B cell (primary cell): Measurements from ENCODE around the gene TAF8. TPM values are rescaled to one million over a fixed set of nuclear protein-coding genes. Genes with fewer than 3 reads are reported as not detected.

ENCODE experiments used
- ATAC-seq: fragments of 200-7000 bp; cut with Tn5 transposase; one replicate; pipeline ENCODE4 v1.10.0; 2021; ENCODE audit warnings: low read depth, mild to moderate bottlenecking, moderate number of reproducible peaks, moderate library complexity
- CTCF ChIA-PET: fragments of 350-600 bp; sonication (Branson Sonifier 250); formaldehyde crosslinking; loops from one replicate; lab custom pipeline; 2021; ENCODE audit warnings: antibody characterized with exemption, inconsistent platforms; lab: Charles Lee
- POLR2A ChIA-PET: fragments of 350-600 bp; sonication (Branson Sonifier 250); formaldehyde crosslinking; loops from one replicate; lab custom pipeline; 2021; ENCODE audit warnings: antibody characterized with exemption; lab: Charles Lee
- DNase-seq: peaks from one replicate; pipeline ENCODE4 v3.0.0; 2013
- H2AFZ ChIP-seq: 2 replicates; pipeline ENCODE4 v1.6.1; 2012; ENCODE audit warnings: mild to moderate bottlenecking, low read depth, low read length; ENCODE audit not compliant: insufficient read depth, poor library complexity, severe bottlenecking
- H3K27ac ChIP-seq, 2 donors: 1 replicate in 1 of 2; 2 replicates in 1 of 2; pipeline ENCODE4 v1.5.1; 2012 to 2013; ENCODE audit warnings: low read length in 2 of 2, mild to moderate bottlenecking in 2 of 2, moderate library complexity in 1 of 2
- H3K27me3 ChIP-seq, 4 experiments: fragments of 200-600 bp in 1 of 4; sonication (generic) in 1 of 4; replicated peaks in 1 of 4; 1 replicate in 2 of 4; 2 replicates in 2 of 4; pipeline versions ENCODE4 v1.6.1 to v1.7.0; 2013 to 2016; ENCODE audit warnings: low read length in 3 of 4, mild to moderate bottlenecking in 2 of 4, mixed read lengths in 1 of 4, moderate library complexity in 1 of 4; ENCODE audit not compliant: insufficient read depth in 4 of 4, control insufficient read depth in 3 of 4; ENCODE audit errors: control extremely low read depth in 1 of 4
- H3K36me3 ChIP-seq, 2 experiments: replicated peaks in 1 of 2; 1 replicate in 1 of 2; 2 replicates in 1 of 2; pipeline versions ENCODE4 v1.6.1 to v1.7.1; 2013; ENCODE audit warnings: low read length in 1 of 2; ENCODE audit not compliant: insufficient read depth in 2 of 2, control insufficient read depth in 1 of 2; ENCODE audit errors: control extremely low read depth in 1 of 2, extremely low read depth in 1 of 2
- H3K4me1 ChIP-seq, 2 donors: fragments of 200-600 bp in 1 of 2; sonication (generic) in 1 of 2; 1 replicate in 1 of 2; 2 replicates in 1 of 2; pipeline versions ENCODE4 v1.5.1 to v1.6.1; 2013 to 2017; ENCODE audit warnings: low read length in 2 of 2; ENCODE audit not compliant: control insufficient read depth in 2 of 2, insufficient read depth in 2 of 2
- H3K4me2 ChIP-seq: replicated peaks from 2 replicates; pipeline ENCODE3; 2012; ENCODE audit warnings: mild to moderate bottlenecking, low read depth, low read length; ENCODE audit not compliant: poor library complexity, severe bottlenecking
- H3K4me3 ChIP-seq, 5 experiments: fragments of 200-600 bp in 1 of 5; sonication (generic) in 1 of 5; 1 replicate in 3 of 5; 2 replicates in 2 of 5; pipeline versions ENCODE4 v1.5.1 to v1.7.0; 2011 to 2016; ENCODE audit warnings: low read length in 4 of 5, mild to moderate bottlenecking in 4 of 5, low read depth in 2 of 5, control low read depth in 1 of 5, moderate library complexity in 1 of 5; ENCODE audit not compliant: insufficient read depth in 1 of 5; ENCODE audit errors: control extremely low read depth in 1 of 5, extremely low read depth in 1 of 5
- H3K79me2 ChIP-seq: fragments of 200-600 bp; sonication (generic); one replicate; pipeline ENCODE4 v1.6.0; 2016; ENCODE audit warnings: low read length; ENCODE audit not compliant: control insufficient read depth, insufficient read depth
- H3K9ac ChIP-seq: fragments of 200-600 bp; sonication (generic); 2 replicates; pipeline ENCODE4 v1.6.1; 2017; ENCODE audit warnings: mild to moderate bottlenecking, low read length, moderate library complexity
- H3K9me3 ChIP-seq, 3 donors: one replicate each; pipeline versions ENCODE4 v1.6.1 to v1.7.1; 2013; ENCODE audit warnings: low read length in 2 of 3; ENCODE audit not compliant: control insufficient read depth in 2 of 3, insufficient read depth in 1 of 3; ENCODE audit errors: control extremely low read depth in 1 of 3
- H4K20me1 ChIP-seq: 2 replicates; pipeline ENCODE4 v1.6.0; 2012; ENCODE audit warnings: mild to moderate bottlenecking, low read length; ENCODE audit not compliant: insufficient read depth, control insufficient read depth, poor library complexity, severe bottlenecking
- H3K27ac Mint-ChIP-seq: one replicate; pipeline ENCODE4 v1.8.0; 2021; ENCODE audit warnings: mixed read lengths
- H3K27me3 Mint-ChIP-seq: one replicate; pipeline ENCODE4 v1.8.0; 2021; ENCODE audit warnings: mixed read lengths
- H3K4me1 Mint-ChIP-seq: one replicate; pipeline ENCODE4 v1.8.0; 2021; ENCODE audit warnings: mixed read lengths
- H3K4me3 Mint-ChIP-seq: one replicate; pipeline ENCODE4 v1.8.0; 2021; ENCODE audit warnings: mixed read lengths
- H3K9me3 Mint-ChIP-seq: one replicate; pipeline ENCODE4 v1.8.0; 2022; ENCODE audit warnings: mixed read lengths; ENCODE audit not compliant: insufficient read depth
- EZH2 ChIP-seq: IDR thresholded peaks from 2 replicates; pipeline ENCODE4 v1.6.1; 2012; ENCODE audit warnings: borderline replicate concordance, low read depth, mild to moderate bottlenecking, moderate library complexity, low read length; ENCODE audit not compliant: insufficient read depth, poor library complexity, severe bottlenecking
- WGBS: methylation state at CpG from one replicate; pipeline ENCODE4 v1.1.5; 2013; ENCODE audit warnings: missing lambda C conversion rate; ENCODE audit not compliant: insufficient coverage; 5-methylcytosine and 5-hydroxymethylcytosine counted together
- intact Hi-C: fragments of 100-400 bp; cut with micrococcal nuclease; formaldehyde crosslinking; loops from one replicate; pipeline ENCODE4 v1.10.0; 2022
- polyA plus RNA-seq: library from polyadenylated mRNA; depleted of rRNA; stranded (reverse); fragments of >200 nt; gene quantifications from 2 replicates; pipeline ENCODE4 v1.2.3, GENCODE V29; 2012
- small RNA-seq: library from RNA; depleted of rRNA; stranded (forward); fragments of <200 nt; gene quantifications from one replicate; pipeline ENCODE3, GENCODE V24; 2012; ENCODE audit warnings: low replicate concordance, low read depth; ENCODE audit not compliant: insufficient read length
- total RNA-seq, 2 donors: library from RNA; stranded (reverse); fragments of 120-200 nt in 1 of 2; gene quantifications; 1 replicate in 1 of 2; 2 replicates in 1 of 2; pipeline versions ENCODE4 v1.2.3 to v1.2.4, GENCODE V29; 2013 to 2022
- TF ChIP-seq, protein P1 (sequence below): fragments of 200-600 bp; IDR thresholded peaks from one replicate; pipeline ENCODE4 v1.8.0; 2022; ENCODE audit warnings: antibody characterized with exemption, mild to moderate bottlenecking

Gene TAF8
- total and polyA plus RNA-seq, 2 donors (not counting 1 experiment from before 2014, with no cell fraction given), result 30.6 to 67.0 TPM

DNA sequence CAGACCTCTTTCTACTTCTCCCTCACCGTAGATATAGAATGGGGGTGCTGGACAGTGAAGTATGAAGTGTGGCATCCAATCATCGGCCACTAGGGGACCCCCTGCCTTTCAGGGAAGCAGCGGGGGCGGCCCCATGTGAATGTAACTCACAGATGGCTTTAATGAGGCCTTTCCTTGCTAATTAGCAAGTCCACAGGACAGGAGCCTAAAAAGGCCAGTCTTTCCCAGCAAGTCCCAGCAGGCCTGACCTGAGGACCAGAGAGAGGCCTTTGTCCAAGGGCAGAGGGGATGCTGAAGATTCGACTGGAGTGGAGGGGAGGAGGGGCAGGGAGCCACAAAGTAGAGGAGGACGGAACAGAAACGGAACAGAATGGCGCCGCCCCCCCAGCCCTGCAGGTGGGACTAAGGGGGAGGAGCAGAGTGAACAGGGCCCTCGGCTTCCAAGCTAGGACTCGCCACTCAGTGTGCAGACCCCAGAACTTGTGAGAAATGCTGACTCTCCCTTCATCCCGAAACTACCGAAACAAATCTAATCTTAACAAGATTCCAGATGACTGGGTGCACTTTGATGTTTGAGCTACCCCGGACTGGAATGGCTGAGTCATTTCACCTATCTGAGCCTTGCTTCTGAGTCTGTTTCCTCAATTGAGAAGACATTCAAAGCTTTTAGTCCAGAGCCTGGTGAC, 86.3 kb downstream of the TAF8 start:
- Mint-ChIP-seq H3K27me3 (peaks cover 8% of the 10 kb centered on the region), H3K4me3 (peak overlapping the region; percentile 86), H3K4me1 (peaks cover 25% of the 10 kb centered on the region), H3K27ac (peak overlapping the region; percentile 81), H3K9me3 (no peaks in the 10 kb centered on the region)
- ChIA-PET POLR2A (no interaction called here), CTCF (no interaction called here)
- ATAC-seq (peak; percentile 74), DNase-seq (peak; percentile 74)
- peak overlapping the region; percentile 56 for H3K4me2 ChIP-seq
- H3K36me3 ChIP-seq, result no peaks in the 10 kb centered on the region
- peak overlapping the region; percentile 77 for H2AFZ ChIP-seq
- H3K27me3 ChIP-seq, result peaks cover 0 to 7% (median 3%) of the 10 kb centered on the region in 4 experiments
- WGBS, result 13% methylated on average over 10 of the region's 14 CpGs
- intact Hi-C loops, result no loop called here
- no peaks in the 10 kb centered on the region for H3K79me2 ChIP-seq
- H3K9me3 ChIP-seq, result no peaks in the 10 kb centered on the region
- no peaks in the 10 kb centered on the region for H4K20me1 ChIP-seq
- peak overlapping the region; percentile 19 for H3K9ac ChIP-seq
- H3K4me1 ChIP-seq, result peaks cover 17 to 24% of the 10 kb centered on the region in 2 donors
- H3K27ac ChIP-seq, result peak overlapping the region in 1 of 2 donors; percentile 7
- TF ChIP-seq, protein P1, sequence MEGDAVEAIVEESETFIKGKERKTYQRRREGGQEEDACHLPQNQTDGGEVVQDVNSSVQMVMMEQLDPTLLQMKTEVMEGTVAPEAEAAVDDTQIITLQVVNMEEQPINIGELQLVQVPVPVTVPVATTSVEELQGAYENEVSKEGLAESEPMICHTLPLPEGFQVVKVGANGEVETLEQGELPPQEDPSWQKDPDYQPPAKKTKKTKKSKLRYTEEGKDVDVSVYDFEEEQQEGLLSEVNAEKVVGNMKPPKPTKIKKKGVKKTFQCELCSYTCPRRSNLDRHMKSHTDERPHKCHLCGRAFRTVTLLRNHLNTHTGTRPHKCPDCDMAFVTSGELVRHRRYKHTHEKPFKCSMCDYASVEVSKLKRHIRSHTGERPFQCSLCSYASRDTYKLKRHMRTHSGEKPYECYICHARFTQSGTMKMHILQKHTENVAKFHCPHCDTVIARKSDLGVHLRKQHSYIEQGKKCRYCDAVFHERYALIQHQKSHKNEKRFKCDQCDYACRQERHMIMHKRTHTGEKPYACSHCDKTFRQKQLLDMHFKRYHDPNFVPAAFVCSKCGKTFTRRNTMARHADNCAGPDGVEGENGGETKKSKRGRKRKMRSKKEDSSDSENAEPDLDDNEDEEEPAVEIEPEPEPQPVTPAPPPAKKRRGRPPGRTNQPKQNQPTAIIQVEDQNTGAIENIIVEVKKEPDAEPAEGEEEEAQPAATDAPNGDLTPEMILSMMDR, result peak; percentile 37
- no peak for TF ChIP-seq EZH2
- H3K4me3 ChIP-seq, result peak overlapping the region in 4 of 5 experiments; percentile 4 to 22 (median 22)

Small RNAs within 50 kb of the gene (small RNA-seq; reads per million reads assigned to genes)
- not detected for gene RNU6-761P

Other genes with a start within 250 kb of the TAF8 start
- gene USP49, start 155.1 kb upstream of the TAF8 start, total RNA-seq, result 7.5 and 9.9 TPM in 2 replicates
- gene USP49, start 155.1 kb upstream of the TAF8 start, polyA plus RNA-seq, result 2.6 and 3.2 TPM in 2 replicates
- gene MED20, start 129.4 kb upstream of the TAF8 start, total RNA-seq, result 18.2 and 24.2 TPM in 2 replicates
- gene MED20, start 129.4 kb upstream of the TAF8 start, polyA plus RNA-seq, result 4.6 and 5.3 TPM in 2 replicates
- gene BYSL, start 129.0 kb upstream of the TAF8 start, total RNA-seq, result 10.5 and 11.1 TPM in 2 replicates
- gene BYSL, start 129.0 kb upstream of the TAF8 start, polyA plus RNA-seq, result 5.8 and 6.0 TPM in 2 replicates
- 136 and 145 TPM in 2 replicates for gene CCND3, start 108.7 kb upstream of the TAF8 start, total RNA-seq
- gene CCND3, start 108.7 kb upstream of the TAF8 start, polyA plus RNA-seq, result 218 and 298 TPM in 2 replicates
- 0.05 TPM in 1 of 2 replicates, not detected in the other for gene C6orf132, start 92.1 kb downstream of the TAF8 start, total RNA-seq
- not detected in 2 replicates for gene C6orf132, start 92.1 kb downstream of the TAF8 start, polyA plus RNA-seq
- not detected in 2 replicates for gene GUCA1A, start 122.8 kb downstream of the TAF8 start, total RNA-seq
- gene GUCA1A, start 122.8 kb downstream of the TAF8 start, polyA plus RNA-seq, result not detected in 2 replicates
- gene GUCA1B, start 144.4 kb downstream of the TAF8 start, total RNA-seq, result 3.2 and 4.3 TPM in 2 replicates
- 2.8 and 3.7 TPM in 2 replicates for gene GUCA1B, start 144.4 kb downstream of the TAF8 start, polyA plus RNA-seq
- gene MRPS10, start 167.3 kb downstream of the TAF8 start, total RNA-seq, result 26.4 and 28.6 TPM in 2 replicates
- gene MRPS10, start 167.3 kb downstream of the TAF8 start, polyA plus RNA-seq, result 10.5 and 11.9 TPM in 2 replicates